NT2/D1 (cell line): ENCODE data around the gene SLC26A4.

Source experiments
- DNase-seq: peaks from one replicate; pipeline ENCODE4 v3.0.0-alpha.2; 2011; ENCODE audit warnings: low read depth, low spot score
- H3K27me3 ChIP-seq: 2 replicates; pipeline ENCODE4 v1.6.0; 2011; ENCODE audit warnings: mild to moderate bottlenecking; ENCODE audit not compliant: insufficient read length, insufficient read depth
- H3K36me3 ChIP-seq: 2 replicates; pipeline ENCODE4 v1.6.1; 2011; ENCODE audit warnings: mild to moderate bottlenecking, low read length, mixed read lengths; ENCODE audit not compliant: insufficient read depth, insufficient read length
- H3K4me1 ChIP-seq: 2 replicates; pipeline ENCODE4 v1.5.1; 2011; ENCODE audit not compliant: insufficient read depth, insufficient read length
- H3K4me3 ChIP-seq: 2 replicates; pipeline ENCODE4 v1.5.1; 2011; ENCODE audit warnings: low read depth; ENCODE audit not compliant: insufficient read length
- H3K9ac ChIP-seq: 2 replicates; pipeline ENCODE4 v1.6.0; 2011; ENCODE audit warnings: low read depth; ENCODE audit not compliant: insufficient read length
- H3K9me3 ChIP-seq: 2 replicates; pipeline ENCODE4 v1.5.1; 2011; ENCODE audit warnings: mild to moderate bottlenecking, low read length; ENCODE audit not compliant: insufficient read depth
- SUZ12 ChIP-seq: IDR thresholded peaks from 2 replicates; pipeline ENCODE4 v1.6.1; 2011; ENCODE audit not compliant: insufficient read length, insufficient read depth; ENCODE audit errors: extremely low read depth
- YY1 ChIP-seq: IDR thresholded peaks from 2 replicates; pipeline ENCODE4 v1.6.1; 2011; ENCODE audit not compliant: insufficient read length, insufficient read depth
- ZNF274 ChIP-seq: IDR thresholded peaks from 2 replicates; pipeline ENCODE4 v1.6.1; 2011; ENCODE audit warnings: mild to moderate bottlenecking, low read depth, low read length

The SLC26A4 gene

GRCh38 chr7:107712025-107712424, 51.4 kb downstream of the SLC26A4 start:
- Histone ChIP-seq H3K27me3 (no peaks in the 10 kb centered on the region), H3K36me3 (no peaks in the 10 kb centered on the region), H3K4me1 (no peaks in the 10 kb centered on the region), H3K9me3 (no peaks in the 10 kb centered on the region), H3K4me3 (no peak overlapping the region), H3K9ac (no peak overlapping the region)
- no peak for TF ChIP-seq YY1
- TF ChIP-seq ZNF274: no peak
- no peak for TF ChIP-seq SUZ12
- no peak for DNase-seq

GRCh38 chr7:107712896-107713295, 52.3 kb downstream of the SLC26A4 start:
- H3K4me3 ChIP-seq: no peak overlapping the region
- H3K9ac ChIP-seq: no peak overlapping the region

GRCh38 chr7:107715531-107715930, 54.9 kb downstream of the SLC26A4 start:
- H3K4me3 ChIP-seq: no peak overlapping the region
- H3K36me3 ChIP-seq: no peaks in the 10 kb centered on the region
- TF ChIP-seq SUZ12 (no peak), YY1 (no peak), ZNF274 (no peak)
- DNase-seq: no peak
- no peaks in the 10 kb centered on the region for H3K27me3 ChIP-seq
- no peaks in the 10 kb centered on the region for H3K4me1 ChIP-seq
- H3K9me3 ChIP-seq: no peaks in the 10 kb centered on the region
- no peak overlapping the region for H3K9ac ChIP-seq

More at GRCh38 chr7:107712896-107713295, 52.3 kb downstream of the SLC26A4 start:
- TF ChIP-seq ZNF274: no peak
- TF ChIP-seq SUZ12: no peak
- no peak for TF ChIP-seq YY1
- Histone ChIP-seq H3K27me3 (no peaks in the 10 kb centered on the region), H3K36me3 (no peaks in the 10 kb centered on the region), H3K9me3 (no peaks in the 10 kb centered on the region), H3K4me1 (no peaks in the 10 kb centered on the region)
- DNase-seq: no peak

DNA sequence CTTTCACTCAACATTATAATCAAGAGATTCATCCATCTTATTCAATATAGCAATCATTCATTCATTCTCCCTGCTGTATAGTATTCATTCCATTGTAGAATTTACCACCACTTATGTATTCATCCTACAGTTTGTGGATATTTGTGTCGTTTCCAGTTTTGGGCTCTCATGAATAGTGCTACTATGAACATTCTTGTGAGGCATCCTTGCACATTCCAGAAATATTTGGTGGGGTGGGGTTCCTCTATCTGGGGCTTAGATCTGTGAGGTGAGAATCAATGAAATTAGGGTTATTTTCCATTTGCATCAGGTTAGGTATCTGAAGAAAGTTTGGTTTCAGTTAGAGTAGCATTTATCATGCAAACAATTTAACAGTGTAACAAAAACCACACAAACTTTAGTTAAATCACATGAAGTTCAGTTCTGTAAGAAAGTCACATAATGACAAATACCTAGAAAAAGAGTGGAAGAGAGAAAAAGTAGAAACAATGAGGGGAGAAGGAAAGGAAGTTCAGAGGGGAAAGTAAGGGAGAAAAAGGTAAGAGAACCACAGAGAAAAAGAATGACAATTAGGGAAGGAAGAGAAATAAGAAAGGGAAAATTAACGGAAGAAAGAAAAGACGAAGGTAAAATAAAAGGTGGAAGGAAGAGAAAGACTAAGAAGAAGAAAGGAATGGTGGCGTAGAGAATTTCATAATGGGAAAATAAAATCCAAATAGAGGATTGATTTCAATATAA, 58.0 kb downstream of the SLC26A4 start:
- H3K4me3 ChIP-seq: no peak overlapping the region
- no peak for DNase-seq

GRCh38 chr7:107721286-107721685, 60.7 kb downstream of the SLC26A4 start:
- no peak for DNase-seq
- H3K9me3 ChIP-seq: no peaks in the 10 kb centered on the region
- no peaks in the 10 kb centered on the region for H3K36me3 ChIP-seq
- H3K4me3 ChIP-seq: no peak overlapping the region
- no peak for TF ChIP-seq ZNF274
- TF ChIP-seq SUZ12: no peak
- TF ChIP-seq YY1: no peak
- H3K4me1 ChIP-seq: no peaks in the 10 kb centered on the region
- H3K9ac ChIP-seq: no peak overlapping the region
- no peaks in the 10 kb centered on the region for H3K27me3 ChIP-seq

More for the DNA sequence above, 58.0 kb downstream of the SLC26A4 start:
- Histone ChIP-seq H3K4me1 (no peaks in the 10 kb centered on the region), H3K27me3 (no peaks in the 10 kb centered on the region), H3K9ac (no peak overlapping the region), H3K36me3 (no peaks in the 10 kb centered on the region), H3K9me3 (no peaks in the 10 kb centered on the region)
- TF ChIP-seq ZNF274: no peak
- TF ChIP-seq YY1: no peak
- TF ChIP-seq SUZ12: no peak

- TF ChIP-seq YY1: no peak
- no peak for TF ChIP-seq ZNF274
- no peak for TF ChIP-seq SUZ12
- no peaks in the 10 kb centered on the region for H3K36me3 ChIP-seq
- DNase-seq: no peak
- H3K4me3 ChIP-seq: no peak overlapping the region
- H3K27me3 ChIP-seq: no peaks in the 10 kb centered on the region
- H3K9me3 ChIP-seq: no peaks in the 10 kb centered on the region
- H3K4me1 ChIP-seq: no peaks in the 10 kb centered on the region
- H3K9ac ChIP-seq: no peak overlapping the region
Observed at GRCh38 chr7:107723255-107723654, 62.6 kb downstream of the SLC26A4 start.

GRCh38 chr7:107725138-107725740, 64.6 kb downstream of the SLC26A4 start:
- H3K36me3 ChIP-seq: no peaks in the 10 kb centered on the region
- H3K9ac ChIP-seq: no peak overlapping the region
- H3K4me3 ChIP-seq: no peak overlapping the region
- peak; percentile 39 for DNase-seq
- H3K4me1 ChIP-seq: no peaks in the 10 kb centered on the region
- TF ChIP-seq ZNF274: no peak
- no peak for TF ChIP-seq YY1
- TF ChIP-seq SUZ12: no peak
- no peaks in the 10 kb centered on the region for H3K9me3 ChIP-seq
- no peaks in the 10 kb centered on the region for H3K27me3 ChIP-seq
